Osteocyte (in vitro differentiated cells): ENCODE results near the gene RAD51B. TPM values are rescaled to one million over a fixed set of nuclear protein-coding genes. Genes with fewer than 3 reads are reported as not detected.

Source experiments
- DNase-seq: peaks from one replicate; pipeline ENCODE4 v3.0.0; 2021; ENCODE audit warnings: mixed read lengths; ENCODE audit not compliant: unreplicated experiment; ENCODE audit errors: extremely low spot score
- H3K27ac Mint-ChIP-seq: one replicate; pipeline ENCODE4 v1.8.0; 2021; ENCODE audit warnings: mild to moderate bottlenecking, mixed read lengths; ENCODE audit not compliant: unreplicated experiment
- H3K27me3 Mint-ChIP-seq: one replicate; pipeline ENCODE4 v1.8.0; 2021; ENCODE audit warnings: mixed read lengths; ENCODE audit not compliant: unreplicated experiment
- H3K36me3 Mint-ChIP-seq: one replicate; pipeline ENCODE4 v1.8.0; 2021; ENCODE audit warnings: mixed read lengths; ENCODE audit not compliant: unreplicated experiment
- H3K4me1 Mint-ChIP-seq: one replicate; pipeline ENCODE4 v1.8.0; 2021; ENCODE audit warnings: mixed read lengths; ENCODE audit not compliant: unreplicated experiment
- H3K4me3 Mint-ChIP-seq: one replicate; pipeline ENCODE4 v1.8.0; 2021; ENCODE audit warnings: mild to moderate bottlenecking, moderate library complexity, mixed read lengths; ENCODE audit not compliant: unreplicated experiment
- H3K9me3 Mint-ChIP-seq: one replicate; pipeline ENCODE4 v1.8.0; 2021; ENCODE audit warnings: mixed read lengths; ENCODE audit not compliant: unreplicated experiment
- total RNA-seq: library from RNA; stranded (reverse); gene quantifications from 2 replicates; pipeline ENCODE4 v1.2.1, GENCODE V29; 2021
- TF ChIP-seq, protein P1 (sequence below): fragments of 200-600 bp; sonication (generic); IDR thresholded peaks from 2 replicates; pipeline ENCODE4 v1.5.0; 2021; ENCODE audit warnings: antibody characterized with exemption, mild to moderate bottlenecking, moderate library complexity

The RAD51B gene
- total RNA-seq, 1 donor from 2014 or later: 12.7 TPM

DNA sequence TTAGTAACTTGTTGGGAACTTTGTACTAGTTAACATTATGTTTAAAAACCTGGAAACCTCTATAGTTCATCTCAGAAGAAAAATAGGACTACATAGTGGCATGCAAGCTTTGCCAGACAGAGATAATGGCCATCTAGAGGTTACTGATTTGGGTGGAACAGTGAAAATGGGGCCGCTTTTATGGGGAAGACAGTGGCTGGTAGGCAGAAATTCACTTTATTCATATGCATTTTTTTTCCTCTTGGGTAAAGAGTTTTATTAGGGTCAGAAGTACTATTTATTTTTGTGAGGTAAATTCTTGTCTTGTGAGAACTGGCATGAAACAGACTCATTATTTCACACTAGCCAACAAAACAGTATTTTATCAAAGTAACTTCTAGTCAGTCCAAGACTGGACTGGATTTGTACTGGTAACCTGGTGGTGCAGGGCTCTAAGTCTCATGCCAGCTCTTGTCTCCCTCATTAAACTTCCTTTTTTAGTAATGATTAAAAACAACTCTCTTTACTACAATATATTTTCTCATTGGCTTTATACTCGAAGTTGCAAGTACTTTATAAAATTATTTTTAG lies 345.8 kb downstream of the RAD51B start:
- Mint-ChIP-seq H3K4me1 (peaks cover 21% of the 10 kb centered on the region), H3K4me3 (no peak overlapping the region), H3K9me3 (no peaks in the 10 kb centered on the region), H3K27me3 (no peaks in the 10 kb centered on the region), H3K36me3 (no peaks in the 10 kb centered on the region), H3K27ac (no peak overlapping the region)
- DNase-seq: no peak
- TF ChIP-seq, protein P1, sequence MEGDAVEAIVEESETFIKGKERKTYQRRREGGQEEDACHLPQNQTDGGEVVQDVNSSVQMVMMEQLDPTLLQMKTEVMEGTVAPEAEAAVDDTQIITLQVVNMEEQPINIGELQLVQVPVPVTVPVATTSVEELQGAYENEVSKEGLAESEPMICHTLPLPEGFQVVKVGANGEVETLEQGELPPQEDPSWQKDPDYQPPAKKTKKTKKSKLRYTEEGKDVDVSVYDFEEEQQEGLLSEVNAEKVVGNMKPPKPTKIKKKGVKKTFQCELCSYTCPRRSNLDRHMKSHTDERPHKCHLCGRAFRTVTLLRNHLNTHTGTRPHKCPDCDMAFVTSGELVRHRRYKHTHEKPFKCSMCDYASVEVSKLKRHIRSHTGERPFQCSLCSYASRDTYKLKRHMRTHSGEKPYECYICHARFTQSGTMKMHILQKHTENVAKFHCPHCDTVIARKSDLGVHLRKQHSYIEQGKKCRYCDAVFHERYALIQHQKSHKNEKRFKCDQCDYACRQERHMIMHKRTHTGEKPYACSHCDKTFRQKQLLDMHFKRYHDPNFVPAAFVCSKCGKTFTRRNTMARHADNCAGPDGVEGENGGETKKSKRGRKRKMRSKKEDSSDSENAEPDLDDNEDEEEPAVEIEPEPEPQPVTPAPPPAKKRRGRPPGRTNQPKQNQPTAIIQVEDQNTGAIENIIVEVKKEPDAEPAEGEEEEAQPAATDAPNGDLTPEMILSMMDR: no peak

DNA sequence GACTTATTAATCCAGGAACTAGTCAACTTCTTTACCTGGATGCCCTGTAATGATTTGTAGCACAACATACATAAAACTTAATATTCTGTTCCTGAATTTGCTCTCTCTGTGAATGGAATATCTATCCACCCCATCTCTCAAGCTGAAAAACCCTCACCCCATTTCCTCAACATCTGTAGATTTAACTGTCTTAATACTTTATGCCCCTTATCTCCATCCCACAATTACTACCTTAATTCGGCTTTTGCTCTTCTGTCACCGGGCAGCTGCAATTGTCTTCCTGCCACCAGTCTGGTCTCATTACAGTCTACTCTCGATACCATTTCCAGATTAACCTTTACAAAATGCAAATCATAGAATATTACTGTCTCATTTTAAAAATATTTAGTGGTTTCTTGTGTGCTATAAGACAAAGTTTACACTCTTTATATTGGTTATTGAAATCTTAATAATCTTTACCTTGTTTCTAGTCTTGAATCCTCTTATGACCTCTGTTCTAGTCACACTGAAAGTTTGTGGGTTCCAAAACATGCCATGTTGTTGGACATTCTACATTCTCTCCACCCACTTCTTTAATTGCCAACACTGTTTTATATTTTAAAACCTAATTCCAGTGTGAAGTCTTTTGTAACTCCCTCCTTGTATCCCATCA lies 347.3 kb downstream of the RAD51B start:
- H3K9me3 Mint-ChIP-seq: no peaks in the 10 kb centered on the region
- H3K4me3 Mint-ChIP-seq: no peak overlapping the region
- H3K27me3 Mint-ChIP-seq: no peaks in the 10 kb centered on the region
- H3K27ac Mint-ChIP-seq: no peak overlapping the region
- H3K4me1 Mint-ChIP-seq: peaks cover 22% of the 10 kb centered on the region
- DNase-seq: no peak
- TF ChIP-seq, protein P1: no peak
- no peaks in the 10 kb centered on the region for H3K36me3 Mint-ChIP-seq

DNA sequence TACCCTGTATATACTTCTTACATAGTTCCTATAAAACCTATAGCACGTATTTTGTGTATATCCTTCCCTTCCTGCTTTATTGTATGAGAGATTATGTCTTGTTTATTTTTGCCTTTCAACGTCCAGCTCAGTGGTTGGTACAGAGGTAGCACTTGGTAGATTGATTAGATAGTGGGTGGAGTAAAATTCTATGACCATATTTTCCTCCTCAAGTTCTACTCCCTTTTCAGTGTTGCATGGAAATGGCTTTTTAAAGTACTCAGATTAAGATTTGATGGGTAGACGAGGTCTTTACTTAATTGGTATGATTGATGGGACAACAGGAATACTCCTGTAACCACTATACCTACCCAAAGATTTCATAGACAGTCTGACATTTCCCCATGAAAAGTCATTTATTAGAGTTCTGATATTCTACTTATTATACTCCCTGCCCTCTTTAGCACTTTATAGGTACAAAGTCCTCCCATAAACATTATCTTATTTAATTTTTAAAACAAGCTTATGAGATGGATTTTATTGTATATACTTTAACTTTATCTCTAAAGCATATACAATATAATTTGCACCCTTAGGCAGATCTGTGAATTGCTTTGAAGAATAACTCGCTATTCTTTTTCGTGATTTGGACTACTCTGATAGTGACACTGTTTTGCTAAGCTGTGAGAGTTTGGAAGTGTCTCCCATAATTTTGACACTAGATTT lies 348.0 kb downstream of the RAD51B start:
- H3K27ac Mint-ChIP-seq: no peak overlapping the region
- H3K9me3 Mint-ChIP-seq: no peaks in the 10 kb centered on the region
- H3K4me1 Mint-ChIP-seq: peaks cover 29% of the 10 kb centered on the region
- H3K27me3 Mint-ChIP-seq: no peaks in the 10 kb centered on the region
- no peak for DNase-seq
- TF ChIP-seq, protein P1: no peak
- H3K36me3 Mint-ChIP-seq: no peaks in the 10 kb centered on the region
- H3K4me3 Mint-ChIP-seq: no peak overlapping the region

DNA sequence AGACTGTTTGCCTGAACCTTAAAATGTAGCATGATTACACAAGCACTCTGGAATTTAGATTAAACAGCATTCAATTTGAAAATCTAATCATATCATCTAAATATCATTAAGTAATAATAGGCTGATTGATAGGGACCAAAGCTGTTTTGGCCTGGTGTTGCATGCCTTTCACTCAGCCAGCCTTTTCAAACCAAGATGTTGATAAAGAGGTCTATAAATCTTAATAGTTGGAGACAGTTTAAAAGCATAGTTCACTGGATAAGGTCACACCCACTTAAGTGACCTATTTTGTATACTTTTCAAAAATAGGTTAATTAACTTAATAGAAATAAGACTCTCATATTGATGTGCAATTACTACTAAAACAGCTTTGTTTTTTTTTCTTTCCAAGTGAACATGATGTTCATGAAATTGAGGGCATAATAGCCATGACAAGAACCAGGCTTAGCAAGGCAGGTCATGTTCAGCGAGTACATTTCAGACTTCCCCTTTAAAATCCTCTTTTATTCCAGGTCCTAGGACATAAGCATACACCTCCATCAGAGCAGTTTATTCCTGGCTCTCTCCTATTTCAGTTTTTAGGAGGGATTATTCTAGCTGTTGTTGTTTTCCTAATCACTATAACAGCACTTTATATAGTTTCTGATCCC lies 349.0 kb downstream of the RAD51B start:
- H3K9me3 Mint-ChIP-seq: no peaks in the 10 kb centered on the region
- no peaks in the 10 kb centered on the region for H3K27me3 Mint-ChIP-seq
- H3K27ac Mint-ChIP-seq: no peak overlapping the region
- TF ChIP-seq, protein P1: no peak
- no peak overlapping the region for H3K4me3 Mint-ChIP-seq
- H3K36me3 Mint-ChIP-seq: no peaks in the 10 kb centered on the region
- peaks cover 39% of the 10 kb centered on the region for H3K4me1 Mint-ChIP-seq
- DNase-seq: no peak

DNA sequence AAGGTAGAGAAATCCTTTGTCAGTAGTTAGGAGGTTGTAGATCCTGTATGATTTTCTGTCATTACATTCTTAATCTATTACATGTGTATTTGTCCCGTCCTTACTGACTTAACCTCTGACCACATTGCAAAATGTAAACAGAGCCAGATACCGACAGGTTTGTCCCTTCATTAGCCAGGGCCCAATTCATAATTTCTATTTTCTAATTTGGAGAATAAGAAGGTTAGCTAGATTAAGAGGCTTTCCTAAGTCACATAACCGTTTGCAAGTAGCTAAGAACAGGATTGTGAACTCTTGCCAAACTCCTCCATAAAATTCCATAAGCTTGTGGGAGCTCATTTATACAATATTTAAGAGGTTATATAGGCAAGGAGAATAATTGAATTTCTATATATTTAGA lies 352.6 kb downstream of the RAD51B start:
- peaks cover 34% of the 10 kb centered on the region for H3K4me1 Mint-ChIP-seq
- H3K9me3 Mint-ChIP-seq: peaks cover 3% of the 10 kb centered on the region

More for the DNA sequence above, 352.6 kb downstream of the RAD51B start:
- Mint-ChIP-seq H3K36me3 (no peaks in the 10 kb centered on the region), H3K4me3 (no peak overlapping the region), H3K27me3 (no peaks in the 10 kb centered on the region), H3K27ac (peak overlapping the region; percentile 29)
- TF ChIP-seq, protein P1: no peak
- no peak for DNase-seq
